Peyer's patch (tissue), 4 donors: ENCODE data around the gene RNF114.

Experiments
- CTCF ChIP-seq, 6 experiments: fragments of 450-650 bp in 4 of 6; fragments of 200-600 bp in 2 of 6; sonication (generic) in 1 of 6; IDR thresholded peaks; one replicate each; pipeline ENCODE4 v1.5.1; 2017 to 2019; ENCODE audit warnings: antibody characterized with exemption in 6 of 6, mild to moderate bottlenecking in 3 of 6, moderate library complexity in 1 of 6
- POLR2A ChIP-seq, 2 donors: fragments of 450-650 bp; IDR thresholded peaks; one replicate each; pipeline ENCODE4 v1.5.1; 2017; ENCODE audit warnings: antibody characterized with exemption in 2 of 2, mild to moderate bottlenecking in 2 of 2, moderate library complexity in 2 of 2

GRCh38 chr20:49904440-49905214 is 31.6 kb upstream of the RNF114 start:
- TF ChIP-seq POLR2A (IDR thresholded peaks at IDR 0.05) (no peak), CTCF (IDR thresholded peaks at IDR 0.05) (no peak)
